Endothelial cell (in vitro differentiated cells): ENCODE results near the gene AP2A1. TPM values are rescaled to one million over a fixed set of nuclear protein-coding genes. Genes with fewer than 3 reads are reported as not detected.
A peak's percentile ranks its signal among the peaks of the same experiment; 100 is the strongest.

Source experiments
- DNase-seq: peaks from one replicate; pipeline ENCODE4 v3.0.0; 2021; ENCODE audit warnings: low spot score
- H3K27ac Mint-ChIP-seq: one replicate; pipeline ENCODE4 v1.8.0; 2021; ENCODE audit warnings: mixed read lengths, inconsistent platforms; ENCODE audit not compliant: unreplicated experiment
- H3K27me3 Mint-ChIP-seq: one replicate; pipeline ENCODE4 v1.8.0; 2021; ENCODE audit warnings: mild to moderate bottlenecking, moderate library complexity, mixed read lengths, inconsistent platforms; ENCODE audit not compliant: unreplicated experiment
- H3K36me3 Mint-ChIP-seq: one replicate; pipeline ENCODE4 v1.8.0; 2021; ENCODE audit warnings: mild to moderate bottlenecking, low read depth, mixed read lengths, inconsistent platforms; ENCODE audit not compliant: unreplicated experiment
- H3K4me1 Mint-ChIP-seq: one replicate; pipeline ENCODE4 v1.8.0; 2021; ENCODE audit warnings: mild to moderate bottlenecking, mixed read lengths, inconsistent platforms; ENCODE audit not compliant: unreplicated experiment
- H3K4me3 Mint-ChIP-seq: one replicate; pipeline ENCODE4 v1.8.0; 2021; ENCODE audit warnings: mild to moderate bottlenecking, mixed read lengths, inconsistent platforms; ENCODE audit not compliant: unreplicated experiment
- H3K9me3 Mint-ChIP-seq: one replicate; pipeline ENCODE4 v1.8.0; 2021; ENCODE audit warnings: mixed read lengths, inconsistent platforms; ENCODE audit not compliant: unreplicated experiment
- total RNA-seq: library from RNA; stranded (reverse); fragmentation: NEBNext Ultra II Directional; extraction: Animal tissue kit (Norgen Biotek cat#: 25700); gene quantifications from one replicate; pipeline ENCODE4 v1.2.1, GENCODE V29; 2021; ENCODE audit not compliant: unreplicated experiment
- TF ChIP-seq, protein P1 (sequence below): fragments of 200-600 bp; sonication (generic); IDR thresholded peaks from one replicate; pipeline ENCODE4 v1.5.0; 2021; ENCODE audit warnings: antibody characterized with exemption; ENCODE audit not compliant: unreplicated experiment

Gene AP2A1
- total RNA-seq, 1 donor from 2014 or later = 191 TPM

GRCh38 chr19:49802836-49803528 is 36.2 kb downstream of the AP2A1 start:
- Mint-ChIP-seq H3K4me3 (peak overlapping the region; percentile 44), H3K36me3 (peaks cover 33% of the 10 kb centered on the region), H3K4me1 (peaks cover 11% of the 10 kb centered on the region), H3K27ac (no peak overlapping the region), H3K27me3 (peaks cover 23% of the 10 kb centered on the region), H3K9me3 (no peaks in the 10 kb centered on the region)
- TF ChIP-seq, protein P1, sequence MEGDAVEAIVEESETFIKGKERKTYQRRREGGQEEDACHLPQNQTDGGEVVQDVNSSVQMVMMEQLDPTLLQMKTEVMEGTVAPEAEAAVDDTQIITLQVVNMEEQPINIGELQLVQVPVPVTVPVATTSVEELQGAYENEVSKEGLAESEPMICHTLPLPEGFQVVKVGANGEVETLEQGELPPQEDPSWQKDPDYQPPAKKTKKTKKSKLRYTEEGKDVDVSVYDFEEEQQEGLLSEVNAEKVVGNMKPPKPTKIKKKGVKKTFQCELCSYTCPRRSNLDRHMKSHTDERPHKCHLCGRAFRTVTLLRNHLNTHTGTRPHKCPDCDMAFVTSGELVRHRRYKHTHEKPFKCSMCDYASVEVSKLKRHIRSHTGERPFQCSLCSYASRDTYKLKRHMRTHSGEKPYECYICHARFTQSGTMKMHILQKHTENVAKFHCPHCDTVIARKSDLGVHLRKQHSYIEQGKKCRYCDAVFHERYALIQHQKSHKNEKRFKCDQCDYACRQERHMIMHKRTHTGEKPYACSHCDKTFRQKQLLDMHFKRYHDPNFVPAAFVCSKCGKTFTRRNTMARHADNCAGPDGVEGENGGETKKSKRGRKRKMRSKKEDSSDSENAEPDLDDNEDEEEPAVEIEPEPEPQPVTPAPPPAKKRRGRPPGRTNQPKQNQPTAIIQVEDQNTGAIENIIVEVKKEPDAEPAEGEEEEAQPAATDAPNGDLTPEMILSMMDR = no peak
- no peak for DNase-seq

DNA sequence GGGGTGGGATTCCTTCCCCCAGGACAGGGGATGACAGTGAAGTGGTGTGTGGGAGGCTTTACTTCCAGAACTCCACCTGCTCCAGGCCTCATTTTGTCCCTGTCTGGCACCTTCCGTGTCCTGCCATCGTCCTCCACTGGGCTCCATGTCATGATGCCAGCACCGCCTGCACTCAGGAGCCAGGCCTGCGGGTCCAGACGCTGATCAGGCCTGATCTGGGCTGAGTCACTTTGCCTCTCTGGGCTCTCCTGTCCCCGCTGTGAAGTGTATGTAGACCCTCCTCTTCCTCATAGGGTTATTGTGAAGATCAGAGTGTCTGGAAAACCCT is 36.7 kb downstream of the AP2A1 start:
- H3K9me3 Mint-ChIP-seq = no peaks in the 10 kb centered on the region
- peak overlapping the region; percentile 44 for H3K4me3 Mint-ChIP-seq
- peak overlapping the region; percentile 4 for H3K27ac Mint-ChIP-seq
- no peak for DNase-seq
- H3K4me1 Mint-ChIP-seq = peaks cover 11% of the 10 kb centered on the region
- TF ChIP-seq, protein P1 = no peak
- peaks cover 23% of the 10 kb centered on the region for H3K27me3 Mint-ChIP-seq
- H3K36me3 Mint-ChIP-seq = peaks cover 33% of the 10 kb centered on the region

GRCh38 chr19:49805822-49806619 is 39.2 kb downstream of the AP2A1 start:
- Mint-ChIP-seq H3K27me3 (peaks cover 21% of the 10 kb centered on the region), H3K27ac (peak overlapping the region; percentile 74), H3K9me3 (no peaks in the 10 kb centered on the region), H3K4me1 (peaks cover 16% of the 10 kb centered on the region), H3K36me3 (peaks cover 26% of the 10 kb centered on the region), H3K4me3 (peak overlapping the region; percentile 76)
- no peak for DNase-seq
- TF ChIP-seq, protein P1 = no peak

- Mint-ChIP-seq H3K27me3 (peaks cover 21% of the 10 kb centered on the region), H3K9me3 (no peaks in the 10 kb centered on the region), H3K27ac (peak overlapping the region; percentile 74), H3K4me1 (peaks cover 16% of the 10 kb centered on the region), H3K36me3 (peaks cover 26% of the 10 kb centered on the region), H3K4me3 (peak overlapping the region; percentile 76)
- DNase-seq = no peak
- TF ChIP-seq, protein P1 = no peak
These were observed 39.8 kb downstream of the AP2A1 start for GRCh38 chr19:49806620-49806959.
